GM20000 (cell line): Measurements from ENCODE around the gene ADGRB3.
"Not testable (repeated sequence)": the region's sequence is repeated elsewhere in the genome, so short reads cannot be mapped to it uniquely, and the experiment has no call there.

Experiments used
- DNase-seq: peaks from one replicate; pipeline ENCODE4 v3.0.0; 2012; ENCODE audit warnings: low spot score
- TF ChIP-seq, protein P1 (sequence below): IDR thresholded peaks from 2 replicates; pipeline ENCODE4 v1.5.1; 2012; ENCODE audit warnings: mild to moderate bottlenecking, control low read depth; ENCODE audit errors: extremely low read depth, missing control alignments

The ADGRB3 gene

DNA sequence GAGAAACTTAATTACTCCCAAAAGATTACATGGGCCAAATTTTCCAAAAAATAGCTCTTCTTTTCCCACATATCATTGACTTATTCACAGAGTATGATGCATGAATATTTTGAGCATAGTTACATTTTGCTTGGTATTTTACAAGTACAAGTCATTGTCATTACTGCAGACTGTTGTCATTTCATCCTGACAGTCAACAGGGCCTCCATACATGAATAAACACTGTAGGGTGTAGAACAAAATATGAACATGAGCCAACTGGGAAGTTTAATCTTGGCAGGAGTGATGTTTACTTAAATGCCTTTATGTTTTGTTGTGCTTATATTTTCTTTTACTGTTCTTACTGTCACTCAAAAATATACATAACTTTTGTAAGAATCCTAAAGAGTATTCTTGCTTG, 340.7 kb downstream of the ADGRB3 start:
- TF ChIP-seq, protein P1, sequence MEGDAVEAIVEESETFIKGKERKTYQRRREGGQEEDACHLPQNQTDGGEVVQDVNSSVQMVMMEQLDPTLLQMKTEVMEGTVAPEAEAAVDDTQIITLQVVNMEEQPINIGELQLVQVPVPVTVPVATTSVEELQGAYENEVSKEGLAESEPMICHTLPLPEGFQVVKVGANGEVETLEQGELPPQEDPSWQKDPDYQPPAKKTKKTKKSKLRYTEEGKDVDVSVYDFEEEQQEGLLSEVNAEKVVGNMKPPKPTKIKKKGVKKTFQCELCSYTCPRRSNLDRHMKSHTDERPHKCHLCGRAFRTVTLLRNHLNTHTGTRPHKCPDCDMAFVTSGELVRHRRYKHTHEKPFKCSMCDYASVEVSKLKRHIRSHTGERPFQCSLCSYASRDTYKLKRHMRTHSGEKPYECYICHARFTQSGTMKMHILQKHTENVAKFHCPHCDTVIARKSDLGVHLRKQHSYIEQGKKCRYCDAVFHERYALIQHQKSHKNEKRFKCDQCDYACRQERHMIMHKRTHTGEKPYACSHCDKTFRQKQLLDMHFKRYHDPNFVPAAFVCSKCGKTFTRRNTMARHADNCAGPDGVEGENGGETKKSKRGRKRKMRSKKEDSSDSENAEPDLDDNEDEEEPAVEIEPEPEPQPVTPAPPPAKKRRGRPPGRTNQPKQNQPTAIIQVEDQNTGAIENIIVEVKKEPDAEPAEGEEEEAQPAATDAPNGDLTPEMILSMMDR = no peak
- DNase-seq = no peak

DNA sequence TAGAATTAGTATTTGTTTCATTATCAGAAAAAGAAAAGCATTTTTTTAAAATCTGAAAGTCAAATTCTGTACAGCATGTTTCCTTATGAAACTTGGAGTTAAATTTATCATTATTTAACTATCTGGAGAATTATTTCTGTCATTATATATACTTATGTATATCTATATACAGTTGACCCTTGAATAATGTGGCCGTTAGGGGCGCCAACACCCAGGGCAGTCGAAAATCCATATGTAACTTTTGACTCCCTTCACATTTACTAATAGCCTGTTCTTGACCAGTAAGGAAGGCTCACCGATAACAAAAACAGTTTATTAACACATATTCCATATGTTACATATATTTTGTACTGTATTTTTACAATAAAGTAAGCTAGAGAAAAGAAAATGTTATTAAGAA, 341.2 kb downstream of the ADGRB3 start:
- no peak for DNase-seq
- TF ChIP-seq, protein P1 = no peak

DNA sequence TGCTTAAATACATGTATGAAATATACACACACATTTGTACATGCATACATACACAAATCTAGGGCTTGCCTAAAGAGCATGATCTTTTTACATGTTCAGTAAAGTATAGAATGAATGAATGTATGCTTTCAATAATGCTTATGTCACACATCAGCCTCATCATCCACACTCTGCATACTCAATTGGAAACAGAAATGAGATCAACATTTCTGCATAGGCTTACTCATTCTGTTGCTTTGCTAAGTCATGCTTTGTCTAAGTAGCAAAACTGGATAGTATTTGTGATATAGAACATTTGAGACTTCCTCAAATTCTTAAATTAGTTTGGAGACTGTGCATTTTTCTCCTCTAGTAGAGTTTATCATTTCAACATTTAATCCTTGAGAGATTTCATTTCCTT, 343.3 kb downstream of the ADGRB3 start:
- TF ChIP-seq, protein P1 = no peak
- peak; percentile 4 for DNase-seq

DNA sequence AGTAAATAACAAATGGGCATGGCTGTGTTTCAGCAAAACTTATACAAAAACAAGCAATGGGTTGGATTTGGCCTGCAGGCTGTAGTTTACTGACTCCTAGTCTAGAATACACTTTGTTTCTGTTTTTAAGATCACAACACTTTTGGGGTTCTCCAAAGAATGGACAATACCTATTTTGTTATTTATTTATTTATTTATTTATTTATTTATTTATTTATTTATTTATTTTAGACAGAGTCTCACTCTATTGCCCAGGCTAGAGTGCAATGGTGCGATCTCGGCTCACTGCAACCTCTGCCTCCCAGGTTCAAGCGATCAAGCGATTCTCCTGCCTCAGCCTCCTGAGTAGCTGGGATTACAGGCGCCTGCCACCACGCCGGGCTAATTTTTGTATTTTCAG, 346.6 kb downstream of the ADGRB3 start:
- DNase-seq = not testable (repeated sequence)

DNA sequence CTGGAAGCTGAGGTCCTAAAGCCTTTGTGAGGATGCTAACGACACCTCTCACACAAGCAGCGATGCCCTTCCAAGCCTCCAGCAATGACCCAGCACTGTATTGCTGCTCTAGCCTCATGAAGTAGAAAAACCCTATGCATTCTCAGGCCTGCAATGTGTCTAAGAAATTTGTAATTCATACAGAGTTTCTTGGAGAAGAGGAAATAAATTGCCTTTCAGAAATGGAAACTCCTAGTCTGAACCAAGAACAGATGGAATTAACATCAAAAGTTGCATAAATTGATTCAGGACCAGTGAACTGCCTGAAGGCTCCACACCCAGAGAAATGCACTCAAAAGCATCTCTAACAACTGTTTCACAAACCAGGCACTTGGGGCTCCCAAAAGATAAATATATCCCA, 353.6 kb downstream of the ADGRB3 start:
- DNase-seq = no peak

DNA sequence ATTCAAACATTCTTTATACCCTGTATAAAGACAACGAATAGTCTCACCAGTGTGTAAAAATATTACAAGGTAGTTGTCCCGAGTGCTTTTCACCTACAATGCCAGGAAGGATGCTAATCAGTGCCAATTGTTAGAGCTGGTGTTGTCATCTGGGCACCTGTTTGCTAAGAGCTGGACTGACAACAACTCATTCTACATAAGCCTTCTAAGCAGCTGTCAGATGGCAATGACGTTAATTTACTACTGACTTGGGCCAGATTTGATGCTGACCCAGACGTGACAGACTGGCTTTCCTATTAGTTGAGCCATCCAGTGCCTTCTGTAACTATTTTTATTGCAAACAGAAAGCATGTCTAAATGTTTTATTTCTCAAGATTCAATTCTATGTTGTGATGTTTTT, 355.2 kb downstream of the ADGRB3 start:
- no peak for DNase-seq
- TF ChIP-seq, protein P1 = no peak

More for the DNA sequence above, 353.6 kb downstream of the ADGRB3 start:
- TF ChIP-seq, protein P1 = no peak

DNA sequence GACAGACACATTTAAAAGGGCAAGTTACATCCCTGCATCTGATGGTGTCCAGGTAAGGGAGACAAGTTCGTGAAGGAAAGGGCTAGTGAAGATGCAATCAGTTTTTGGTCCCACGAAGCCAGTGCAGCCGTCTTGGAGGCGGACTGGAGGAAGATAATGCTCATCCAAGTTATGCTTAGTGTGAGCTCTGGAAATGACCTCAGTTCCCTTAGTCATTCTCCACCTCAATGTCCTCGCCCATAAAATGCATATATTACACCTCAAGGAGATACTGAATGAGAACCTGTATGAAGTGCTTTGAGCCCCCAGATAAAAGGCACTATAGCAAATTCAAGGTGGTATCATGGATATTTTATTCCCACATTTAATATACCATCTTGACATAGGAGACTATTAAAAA, 358.8 kb downstream of the ADGRB3 start:
- DNase-seq = no peak
- TF ChIP-seq, protein P1 = no peak

DNA sequence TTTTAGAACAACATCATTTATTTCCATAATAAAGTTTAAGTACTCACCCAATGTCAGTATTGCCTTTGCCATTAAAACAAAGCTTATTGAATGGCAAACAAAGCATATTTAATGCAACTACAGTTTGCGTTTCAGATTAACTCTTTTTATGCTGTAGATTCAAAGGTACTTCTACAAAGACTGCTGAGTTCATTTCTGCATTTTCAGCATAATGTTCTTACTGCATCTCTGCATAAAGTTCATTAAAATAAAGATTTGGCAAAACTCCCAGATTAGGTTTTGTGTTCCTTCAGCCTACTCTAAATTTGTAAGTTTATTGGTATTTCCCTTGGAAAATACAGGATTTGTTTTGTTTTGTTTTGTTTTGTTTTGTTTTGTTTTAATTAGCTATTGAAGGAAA, 359.4 kb downstream of the ADGRB3 start:
- TF ChIP-seq, protein P1 = no peak

More for the DNA sequence above, 359.4 kb downstream of the ADGRB3 start:
- DNase-seq = no peak
